ENCODE results near the gene COL23A1. TPM values are rescaled to one million over a fixed set of nuclear protein-coding genes. Genes with fewer than 3 reads are reported as not detected.

COL23A1 gene
- polyA plus RNA-seq, 3 donors: 0.11 to 0.21 TPM; not detected in 1

- Histone ChIP-seq H3K36me3 (replicated peaks in 1 of 2; ENCODE audit: control insufficient read depth in 1 of 2, insufficient read depth in 2 of 2, low read length in 2 of 2) (no peaks in the 10 kb centered on the region), H3K27me3 (ENCODE audit: control insufficient read depth in 2 of 2, insufficient read depth in 2 of 2, low read length in 2 of 2) (no peaks in the 10 kb centered on the region), H3K27ac (ENCODE audit: low read depth in 1 of 2, low read length in 2 of 2) (no peak overlapping the region), H2AFZ (ENCODE audit: insufficient read depth, low read depth, low read length, poor library complexity, severe bottlenecking) (no peak overlapping the region), H4K20me1 (ENCODE audit: insufficient read depth, low read length) (no peaks in the 10 kb centered on the region), H3K79me2 (ENCODE audit: insufficient read depth, low read length) (no peaks in the 10 kb centered on the region), H3K9ac (ENCODE audit: insufficient read depth, low read length, poor library complexity, severe bottlenecking) (no peak overlapping the region), H3K9me3 (replicated peaks in 1 of 2; ENCODE audit: control insufficient read depth in 1 of 2, insufficient read depth in 1 of 2, low read length in 2 of 2) (no peaks in the 10 kb centered on the region), H3K4me1 (ENCODE audit: control insufficient read depth in 1 of 2, insufficient read depth in 2 of 2, low read length in 2 of 2) (peaks cover 0 to 4% of the 10 kb centered on the region in 2 donors), H3K4me2 (replicated peaks; ENCODE audit: extremely low read depth, low read length, poor library complexity, severe bottlenecking) (no peak overlapping the region), H3K4me3 (replicated peaks in 1 of 3; ENCODE audit: low read depth in 2 of 3, low read length in 3 of 3) (no peak overlapping the region)
- Mint-ChIP-seq H3K27ac (no peak overlapping the region), H3K9me3 (peaks cover 4 to 12% (median 10%) of the 10 kb centered on the region in 7 donors), H3K4me3 (no peak overlapping the region), H3K27me3 (ENCODE audit: low read depth in 3 of 3) (peaks cover 3 to 9% (median 6%) of the 10 kb centered on the region in 3 donors), H3K36me3 (no peaks in the 10 kb centered on the region), H3K4me1 (peaks cover 14% of the 10 kb centered on the region)
- no peak for TF ChIP-seq CTCF (IDR thresholded peaks at IDR 0.05)
- intact Hi-C loops (cut with micrococcal nuclease): no loop called here
- no peak for DNase-seq
- WGBS (ENCODE audit: insufficient coverage): 57% methylated on average over 5 of the region's 7 CpGs
Measured at GRCh38 chr5:178560911-178561310, 29.3 kb downstream of the COL23A1 start.

GRCh38 chr5:178557416-178557815 is 32.8 kb downstream of the COL23A1 start:
- Histone ChIP-seq H3K27ac (ENCODE audit: low read depth in 1 of 2, low read length in 2 of 2) (no peak overlapping the region), H3K4me1 (ENCODE audit: control insufficient read depth in 1 of 2, insufficient read depth in 2 of 2, low read length in 2 of 2) (peaks cover 0 to 4% of the 10 kb centered on the region in 2 donors), H3K9me3 (replicated peaks in 1 of 2; ENCODE audit: control insufficient read depth in 1 of 2, insufficient read depth in 1 of 2, low read length in 2 of 2) (no peaks in the 10 kb centered on the region), H2AFZ (ENCODE audit: insufficient read depth, low read depth, low read length, poor library complexity, severe bottlenecking) (no peak overlapping the region), H3K79me2 (ENCODE audit: insufficient read depth, low read length) (no peaks in the 10 kb centered on the region), H3K9ac (ENCODE audit: insufficient read depth, low read length, poor library complexity, severe bottlenecking) (no peak overlapping the region), H3K27me3 (ENCODE audit: control insufficient read depth in 2 of 2, insufficient read depth in 2 of 2, low read length in 2 of 2) (no peaks in the 10 kb centered on the region), H3K36me3 (replicated peaks in 1 of 2; ENCODE audit: control insufficient read depth in 1 of 2, insufficient read depth in 2 of 2, low read length in 2 of 2) (no peaks in the 10 kb centered on the region), H3K4me3 (replicated peaks in 1 of 3; ENCODE audit: low read depth in 2 of 3, low read length in 3 of 3) (no peak overlapping the region), H3K4me2 (replicated peaks; ENCODE audit: extremely low read depth, low read length, poor library complexity, severe bottlenecking) (no peak overlapping the region), H4K20me1 (ENCODE audit: insufficient read depth, low read length) (no peaks in the 10 kb centered on the region)
- Mint-ChIP-seq H3K9me3 (peaks cover 0 to 7% (median 5%) of the 10 kb centered on the region in 7 donors), H3K27ac (no peak overlapping the region), H3K27me3 (ENCODE audit: low read depth in 3 of 3) (peaks cover 2 to 3% (median 2%) of the 10 kb centered on the region in 3 donors), H3K4me1 (peaks cover 12% of the 10 kb centered on the region), H3K36me3 (no peaks in the 10 kb centered on the region), H3K4me3 (no peak overlapping the region)
- WGBS (ENCODE audit: insufficient coverage): 96% methylated on average over 11 of the region's 11 CpGs
- intact Hi-C loops (cut with micrococcal nuclease): no loop called here
- no peak for TF ChIP-seq CTCF (IDR thresholded peaks at IDR 0.05)
- no peak for DNase-seq
